Breast epithelium (tissue), 4 donors: ENCODE measurements around the gene HDAC4. TPM values are rescaled to one million over a fixed set of nuclear protein-coding genes. Genes with fewer than 3 reads are reported as not detected.

Experiments used
- DNase-seq, 2 donors: peaks; one replicate each; pipeline ENCODE4 v3.0.0-alpha.2; 2019; ENCODE audit warnings: low spot score in 2 of 2
- H3K27ac ChIP-seq, 2 donors: fragments of 200-600 bp; sonication (generic) in 1 of 2; one replicate each; pipeline ENCODE4 v1.5.1; 2016 to 2019; ENCODE audit warnings: mild to moderate bottlenecking in 1 of 2
- H3K27me3 ChIP-seq, 2 donors: fragments of 200-600 bp; sonication (generic) in 1 of 2; one replicate each; pipeline versions ENCODE4 v1.5.1 to v1.6.0; 2017 to 2019; ENCODE audit warnings: control low read depth in 1 of 2, mild to moderate bottlenecking in 1 of 2
- H3K36me3 ChIP-seq: fragments of 200-600 bp; one replicate; pipeline ENCODE4 v1.5.1; 2019
- H3K4me1 ChIP-seq, 2 donors: fragments of 200-600 bp; sonication (generic); one replicate each; pipeline ENCODE4 v1.5.1; 2016 to 2019; ENCODE audit warnings: control low read depth in 1 of 2
- H3K4me3 ChIP-seq, 3 donors: fragments of 200-600 bp; sonication (generic); 1 replicate in 2 of 3; 2 replicates in 1 of 3; pipeline ENCODE4 v1.5.1; 2016 to 2019; ENCODE audit warnings: mild to moderate bottlenecking in 3 of 3, moderate library complexity in 2 of 3
- H3K9me3 ChIP-seq, 2 donors: fragments of 200-600 bp; sonication (generic) in 1 of 2; one replicate each; pipeline ENCODE4 v1.5.1; 2016 to 2019; ENCODE audit warnings: control low read depth in 1 of 2
- POLR2A ChIP-seq: fragments of 450-650 bp; IDR thresholded peaks from one replicate; pipeline ENCODE4 v1.6.1; 2016; ENCODE audit warnings: antibody characterized with exemption, mild to moderate bottlenecking, moderate library complexity
- POLR2AphosphoS5 ChIP-seq, 3 donors: sonication (generic); formaldehyde crosslinking; IDR thresholded peaks; one replicate each; pipeline ENCODE4 v1.6.1; 2017; ENCODE audit warnings: antibody characterized with exemption in 3 of 3
- intact Hi-C: fragments of 100-400 bp; cut with DNase I; formaldehyde crosslinking; loops from one replicate; pipeline ENCODE4 v1.15.1; 2023; ENCODE audit warnings: low total_unique reads
- total RNA-seq, 3 donors: library from RNA; depleted of rRNA; stranded (reverse); fragments of >200 nt; gene quantifications; one replicate each; pipeline ENCODE4 v1.1.0, GENCODE V29; 2016
- TF ChIP-seq, protein P1 (sequence below), 3 donors: fragments of 450-650 bp; IDR thresholded peaks; one replicate each; pipeline ENCODE4 v1.5.1; 2016 to 2017; ENCODE audit warnings: antibody characterized with exemption in 3 of 3, mild to moderate bottlenecking in 3 of 3, moderate library complexity in 3 of 3

Gene HDAC4
- total RNA-seq, 3 donors from 2014 or later, result 20.3 to 36.0 (median 32.8) TPM

DNA sequence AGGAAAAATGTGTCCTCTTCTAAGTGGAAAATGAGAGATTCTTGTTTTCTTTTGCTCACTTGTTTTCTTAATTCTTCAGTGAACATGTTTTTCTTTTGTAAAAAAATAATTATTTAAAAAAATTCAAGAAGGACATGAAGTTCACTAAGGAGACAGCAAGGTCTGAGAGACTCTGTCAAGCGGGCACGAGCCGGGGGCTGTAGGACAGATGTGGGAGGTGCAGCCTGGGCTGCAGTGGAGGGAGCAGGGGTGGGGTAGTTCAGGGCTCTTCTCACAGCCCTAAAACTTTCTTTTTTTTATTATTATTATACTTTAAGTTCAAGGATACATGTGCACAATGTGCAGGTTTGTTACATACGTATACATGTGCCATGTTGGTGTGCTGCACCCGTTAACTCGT, 4.3 kb upstream of the HDAC4 start:
- no peak overlapping the region for H3K4me3 ChIP-seq
- H3K9me3 ChIP-seq, result peaks cover 0 to 3% of the 10 kb centered on the region in 2 donors
- H3K4me1 ChIP-seq, result peaks cover 4 to 5% of the 10 kb centered on the region in 2 donors
- intact Hi-C loops, result no loop called here
- TF ChIP-seq POLR2AphosphoS5 (IDR thresholded peaks at IDR 0.05) (no peak), POLR2A (no peak)
- TF ChIP-seq, protein P1, sequence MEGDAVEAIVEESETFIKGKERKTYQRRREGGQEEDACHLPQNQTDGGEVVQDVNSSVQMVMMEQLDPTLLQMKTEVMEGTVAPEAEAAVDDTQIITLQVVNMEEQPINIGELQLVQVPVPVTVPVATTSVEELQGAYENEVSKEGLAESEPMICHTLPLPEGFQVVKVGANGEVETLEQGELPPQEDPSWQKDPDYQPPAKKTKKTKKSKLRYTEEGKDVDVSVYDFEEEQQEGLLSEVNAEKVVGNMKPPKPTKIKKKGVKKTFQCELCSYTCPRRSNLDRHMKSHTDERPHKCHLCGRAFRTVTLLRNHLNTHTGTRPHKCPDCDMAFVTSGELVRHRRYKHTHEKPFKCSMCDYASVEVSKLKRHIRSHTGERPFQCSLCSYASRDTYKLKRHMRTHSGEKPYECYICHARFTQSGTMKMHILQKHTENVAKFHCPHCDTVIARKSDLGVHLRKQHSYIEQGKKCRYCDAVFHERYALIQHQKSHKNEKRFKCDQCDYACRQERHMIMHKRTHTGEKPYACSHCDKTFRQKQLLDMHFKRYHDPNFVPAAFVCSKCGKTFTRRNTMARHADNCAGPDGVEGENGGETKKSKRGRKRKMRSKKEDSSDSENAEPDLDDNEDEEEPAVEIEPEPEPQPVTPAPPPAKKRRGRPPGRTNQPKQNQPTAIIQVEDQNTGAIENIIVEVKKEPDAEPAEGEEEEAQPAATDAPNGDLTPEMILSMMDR (IDR thresholded peaks at IDR 0.05), result no peak
- H3K27ac ChIP-seq, result no peak overlapping the region
- no peaks in the 10 kb centered on the region for H3K27me3 ChIP-seq
- no peaks in the 10 kb centered on the region for H3K36me3 ChIP-seq
- DNase-seq, result no peak

DNA sequence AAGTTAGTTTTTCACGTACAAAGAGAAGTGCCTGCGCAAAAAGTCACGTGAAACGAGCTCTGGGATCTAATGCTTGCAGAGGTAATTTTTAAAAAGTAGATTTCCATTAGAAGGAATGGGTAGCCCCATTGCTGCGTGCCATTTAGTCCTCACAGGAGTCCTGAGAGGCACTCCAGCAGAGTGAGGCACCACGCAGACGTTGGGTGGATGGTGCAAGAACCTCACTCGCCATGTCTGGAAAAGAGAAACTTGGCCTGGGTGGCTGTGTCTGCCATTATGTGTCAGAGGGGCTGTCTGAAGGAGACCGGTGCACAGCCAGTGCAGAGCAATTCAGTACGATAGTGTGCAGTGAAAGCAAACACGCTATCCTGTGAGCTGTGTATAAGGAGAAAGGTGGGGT, 1.8 kb upstream of the HDAC4 start:
- no peaks in the 10 kb centered on the region for H3K27me3 ChIP-seq
- intact Hi-C loops, result no loop called here
- no peaks in the 10 kb centered on the region for H3K9me3 ChIP-seq
- no peaks in the 10 kb centered on the region for H3K36me3 ChIP-seq
- no peak for TF ChIP-seq POLR2A
- peak overlapping the region in 1 of 3 donors; percentile 88 for H3K4me3 ChIP-seq
- no peak for DNase-seq
- peaks cover 4 to 11% of the 10 kb centered on the region in 2 donors for H3K4me1 ChIP-seq
- no peak overlapping the region for H3K27ac ChIP-seq

DNA sequence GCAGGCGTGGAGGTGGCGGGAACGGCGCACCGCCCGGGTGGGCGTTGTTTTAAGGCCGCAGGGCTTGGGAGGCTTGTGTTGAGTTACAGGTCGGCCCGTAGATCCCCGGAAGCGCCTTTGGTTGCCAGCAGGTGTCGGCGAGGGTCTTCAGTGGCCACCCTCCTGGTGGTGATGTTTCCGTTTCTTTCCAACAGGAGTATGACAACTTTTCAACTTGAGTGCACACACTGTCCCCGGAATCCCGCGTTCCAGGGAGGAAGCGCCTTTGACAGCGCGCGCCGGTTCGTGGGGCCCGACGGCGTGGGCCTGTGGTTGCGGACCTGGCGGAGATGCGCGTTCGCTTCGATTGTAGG, 1.0 kb upstream of the HDAC4 start:
- H3K27ac ChIP-seq, result peak overlapping the region; percentile 100
- no peaks in the 10 kb centered on the region for H3K36me3 ChIP-seq
- no peaks in the 10 kb centered on the region for H3K9me3 ChIP-seq
- intact Hi-C loops, result no loop called here
- peaks cover 4 to 11% of the 10 kb centered on the region in 2 donors for H3K4me1 ChIP-seq
- H3K27me3 ChIP-seq, result no peaks in the 10 kb centered on the region
- DNase-seq, result no peak
- peak overlapping the region; percentile 73 to 88 (median 74) for H3K4me3 ChIP-seq
- TF ChIP-seq, protein P1 (IDR thresholded peaks at IDR 0.05), result peak in 1 of 3 donors; percentile 41
- no peak for TF ChIP-seq POLR2AphosphoS5 (IDR thresholded peaks at IDR 0.05)

GRCh38 chr2:239401067-239401880, 454 bp upstream of the HDAC4 start:
- Histone ChIP-seq H3K36me3 (no peaks in the 10 kb centered on the region), H3K27ac (peak overlapping the region; percentile 100), H3K9me3 (no peaks in the 10 kb centered on the region), H3K27me3 (no peaks in the 10 kb centered on the region), H3K4me3 (peak overlapping the region; percentile 73 to 88 (median 74)), H3K4me1 (peaks cover 4 to 11% of the 10 kb centered on the region in 2 donors)
- peak; percentile 99 to 100 for DNase-seq
- TF ChIP-seq, protein P1 (IDR thresholded peaks at IDR 0.05), result no peak
- TF ChIP-seq POLR2AphosphoS5 (IDR thresholded peaks at IDR 0.05), result peak; percentile 97
- peak; percentile 94 for TF ChIP-seq POLR2A
- intact Hi-C loops, result no loop called here

GRCh38 chr2:239399921-239400595, 762 bp downstream of the HDAC4 start:
- Histone ChIP-seq H3K36me3 (no peaks in the 10 kb centered on the region), H3K4me3 (peak overlapping the region; percentile 56 to 88 (median 73)), H3K9me3 (no peaks in the 10 kb centered on the region), H3K4me1 (peaks cover 4 to 11% of the 10 kb centered on the region in 2 donors), H3K27ac (peak overlapping the region in 1 of 2 donors; percentile 100), H3K27me3 (no peaks in the 10 kb centered on the region)
- TF ChIP-seq POLR2AphosphoS5 (IDR thresholded peaks at IDR 0.05) (no peak), POLR2A (no peak)
- TF ChIP-seq, protein P1 (IDR thresholded peaks at IDR 0.05), result no peak
- intact Hi-C loops, result no loop called here
- peak in 1 of 2 donors; percentile 41 for DNase-seq
